ENCODE data around the gene GFRA1.

GFRA1 gene

GRCh38 chr10:116126239-116126638 lies 146.8 kb downstream of the GFRA1 start:
- no peak for DNase-seq
- no peaks in the 10 kb centered on the region for H3K27me3 ChIP-seq

DNA sequence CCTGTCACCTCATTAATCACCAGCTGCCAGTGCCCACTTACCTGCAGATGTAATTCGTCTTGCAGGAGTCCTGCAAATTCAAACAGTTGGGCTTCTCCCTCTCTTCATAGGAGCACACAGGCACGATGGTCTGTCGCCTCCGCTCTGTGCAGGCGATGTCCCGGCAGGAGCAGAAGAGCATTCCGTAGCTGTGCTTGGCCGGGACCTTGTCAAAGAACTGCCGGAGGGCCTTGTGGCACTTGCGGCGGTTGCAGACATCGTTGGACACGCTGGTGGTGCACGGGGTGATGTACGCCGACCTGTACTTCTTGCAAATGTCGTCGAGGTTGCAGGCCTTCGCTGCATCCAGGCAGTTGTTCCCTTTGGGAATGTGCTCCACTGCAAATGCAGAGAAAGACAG lies 147.8 kb downstream of the GFRA1 start:
- no peaks in the 10 kb centered on the region for H3K36me3 ChIP-seq
- H3K4me3 ChIP-seq, result no peak overlapping the region
- no peaks in the 10 kb centered on the region for H3K4me1 ChIP-seq
- intact Hi-C loops (cut with DNase I; ENCODE audit: low total_unique reads), result no loop called here
- DNase-seq, result no peak
- TF ChIP-seq CTCF (IDR thresholded peaks at IDR 0.05), result no peak
- no peak overlapping the region for H3K27ac ChIP-seq
- H3K27me3 ChIP-seq, result no peaks in the 10 kb centered on the region
- no peaks in the 10 kb centered on the region for H3K9me3 ChIP-seq

More at GRCh38 chr10:116126239-116126638, 146.8 kb downstream of the GFRA1 start:
- Histone ChIP-seq H3K9me3 (no peaks in the 10 kb centered on the region), H3K27ac (no peak overlapping the region), H3K36me3 (no peaks in the 10 kb centered on the region), H3K4me3 (no peak overlapping the region), H3K4me1 (no peaks in the 10 kb centered on the region)
- no peak for TF ChIP-seq CTCF (IDR thresholded peaks at IDR 0.05)
- intact Hi-C loops (cut with DNase I; ENCODE audit: low total_unique reads), result no loop called here

DNA sequence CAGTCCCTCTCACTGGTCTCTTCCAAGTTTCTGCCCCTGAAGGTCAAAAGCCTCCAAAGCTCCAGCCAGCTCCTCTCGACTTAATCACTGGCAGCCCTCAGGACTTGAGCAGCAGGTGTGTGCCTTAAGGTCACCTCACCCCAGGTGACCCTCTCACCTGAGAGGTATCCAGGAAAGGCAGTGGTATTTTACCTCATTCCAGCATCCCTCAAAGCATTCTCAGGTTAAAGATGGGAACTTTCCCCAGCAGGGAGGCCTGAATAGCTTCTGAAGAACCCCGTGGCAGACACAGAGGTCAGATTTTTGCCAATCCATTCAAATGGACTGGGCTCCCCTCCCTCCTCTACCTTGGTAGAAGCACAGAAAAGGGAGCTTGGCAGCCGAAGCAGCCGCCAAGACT lies 148.2 kb downstream of the GFRA1 start:
- no peak overlapping the region for H3K4me3 ChIP-seq
- intact Hi-C loops (cut with DNase I; ENCODE audit: low total_unique reads), result no loop called here
- no peaks in the 10 kb centered on the region for H3K9me3 ChIP-seq
- no peaks in the 10 kb centered on the region for H3K4me1 ChIP-seq
- no peak for TF ChIP-seq CTCF (IDR thresholded peaks at IDR 0.05)
- H3K36me3 ChIP-seq, result no peaks in the 10 kb centered on the region
- no peak overlapping the region for H3K27ac ChIP-seq
- H3K27me3 ChIP-seq, result no peaks in the 10 kb centered on the region
- no peak for DNase-seq

DNA sequence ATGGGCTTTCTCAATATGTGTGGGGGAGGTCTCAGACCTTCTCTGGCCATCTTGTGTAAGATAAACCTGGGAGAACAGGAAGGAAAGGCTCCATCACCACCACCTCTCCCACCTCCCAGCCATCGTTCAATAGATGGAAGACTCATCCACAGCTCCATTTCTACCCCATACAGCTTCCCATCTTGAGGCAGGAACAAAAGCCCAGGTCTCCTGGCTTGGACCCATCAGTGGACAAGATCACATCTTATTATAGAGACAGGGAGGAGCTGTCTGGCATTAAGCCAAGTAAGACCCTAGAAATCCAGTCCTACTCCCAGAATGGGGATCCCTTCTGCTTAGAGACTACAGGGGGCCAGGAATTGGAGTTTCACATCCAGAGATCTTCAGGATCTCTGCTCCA lies 150.3 kb downstream of the GFRA1 start:
- Histone ChIP-seq H3K9me3 (no peaks in the 10 kb centered on the region), H3K4me1 (no peaks in the 10 kb centered on the region), H3K36me3 (no peaks in the 10 kb centered on the region), H3K27ac (no peak overlapping the region), H3K27me3 (no peaks in the 10 kb centered on the region), H3K4me3 (no peak overlapping the region)
- no peak for DNase-seq
- intact Hi-C loops (cut with DNase I; ENCODE audit: low total_unique reads), result no loop called here
- no peak for TF ChIP-seq CTCF (IDR thresholded peaks at IDR 0.05)

DNA sequence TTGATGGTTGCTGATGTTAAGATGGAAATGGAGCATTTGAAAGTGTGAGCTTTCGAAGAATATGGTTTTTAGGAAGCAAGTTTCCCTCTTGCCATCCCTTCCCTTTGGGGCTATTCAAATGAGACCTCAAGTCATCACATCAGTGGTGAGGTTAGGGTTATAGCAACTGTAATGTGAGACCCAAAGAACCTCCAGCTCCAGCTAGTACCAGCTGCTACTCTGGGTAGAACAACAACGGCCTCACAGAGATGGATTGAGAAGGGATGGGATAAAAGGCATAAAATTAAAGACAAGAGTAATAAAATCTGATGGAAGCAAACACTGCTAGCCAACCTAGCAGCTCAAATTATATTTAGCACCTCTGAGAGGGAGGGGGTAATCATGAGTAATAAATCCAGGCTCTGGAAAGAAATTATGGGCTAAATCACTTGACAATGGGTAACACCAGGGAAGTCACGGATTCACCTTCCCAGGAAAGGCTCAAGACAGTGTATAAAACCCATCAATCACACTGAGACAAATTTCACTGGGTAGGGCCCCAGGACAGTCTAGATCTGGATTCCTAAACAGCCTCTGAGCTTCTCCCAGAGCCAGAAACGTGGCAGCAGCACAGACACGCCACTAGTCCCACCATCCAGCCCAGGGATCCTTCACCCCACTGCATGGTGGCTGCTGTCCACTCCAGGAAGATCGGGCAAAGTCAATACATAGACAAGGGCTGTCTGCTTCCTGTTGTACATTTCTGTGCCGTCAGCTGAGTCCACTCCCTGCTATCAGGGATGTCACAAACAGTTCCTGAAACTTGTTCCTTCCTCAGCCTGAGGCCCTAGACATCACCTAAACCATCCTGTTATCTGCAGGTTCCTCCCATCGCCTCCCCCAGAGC lies 151.1 kb downstream of the GFRA1 start:
- no peak for TF ChIP-seq CTCF (IDR thresholded peaks at IDR 0.05)
- no peak overlapping the region for H3K4me3 ChIP-seq
- no peaks in the 10 kb centered on the region for H3K9me3 ChIP-seq
- no peaks in the 10 kb centered on the region for H3K27me3 ChIP-seq
- intact Hi-C loops (cut with DNase I; ENCODE audit: low total_unique reads), result no loop called here
- DNase-seq, result no peak
- H3K27ac ChIP-seq, result no peak overlapping the region
- no peaks in the 10 kb centered on the region for H3K4me1 ChIP-seq
- H3K36me3 ChIP-seq, result no peaks in the 10 kb centered on the region
